Fibroblast of the aortic adventitia (primary cell): Measurements from ENCODE around the gene TIMM8A. TPM values are rescaled to one million over a fixed set of nuclear protein-coding genes. Genes with fewer than 3 reads are reported as not detected.

ENCODE experiments used
- DNase-seq: peaks from one replicate; pipeline ENCODE4 v3.0.0-alpha.2; 2010; ENCODE audit warnings: low read depth
- H3K4me3 ChIP-seq: 2 replicates; pipeline ENCODE4 v1.5.1; 2011; ENCODE audit warnings: low read depth, mild to moderate bottlenecking, control low read depth, low read length, moderate library complexity
- CTCF ChIP-seq: IDR thresholded peaks from 2 replicates; pipeline ENCODE4 v1.5.1; 2011; ENCODE audit warnings: mild to moderate bottlenecking, low read length, control low read depth, inconsistent platforms; ENCODE audit not compliant: insufficient read depth
- total RNA-seq: library from RNA; depleted of rRNA; stranded (reverse); fragments of >200 nt; gene quantifications from 2 replicates; pipeline ENCODE4 v1.2.3, GENCODE V29; 2012; ENCODE audit warnings: low replicate concordance

Gene TIMM8A
- total RNA-seq, result 3.2 and 8.8 TPM in 2 replicates

- H3K4me3 ChIP-seq, result peak within 1 kb of the TSS; percentile 83
- peak; percentile 14 for TF ChIP-seq CTCF
- peak; percentile 61 for DNase-seq
Measured at GRCh38 chrX:101348452-101349192, at the start of gene TIMM8A. TSS of gene TIMM8A (minus strand) at chrX:101348742. CDS start at chrX:101348664, 78 bp downstream.

- no peak for TF ChIP-seq CTCF
- no peak for DNase-seq
- no peak overlapping the region for H3K4me3 ChIP-seq
Measured at GRCh38 chrX:101397779-101398178, 49.2 kb upstream of the TIMM8A start.

- TF ChIP-seq CTCF, result no peak
- no peak overlapping the region for H3K4me3 ChIP-seq
- DNase-seq, result no peak
Measured at GRCh38 chrX:101395789-101396188, 47.2 kb upstream of the TIMM8A start.

- TF ChIP-seq CTCF, result no peak
- no peak overlapping the region for H3K4me3 ChIP-seq
- DNase-seq, result no peak
Measured at GRCh38 chrX:101394372-101394771, 45.8 kb upstream of the TIMM8A start.

GRCh38 chrX:101393530-101394305, 45.2 kb upstream of the TIMM8A start:
- no peak for DNase-seq
- no peak overlapping the region for H3K4me3 ChIP-seq

GRCh38 chrX:101391831-101392230, 43.3 kb upstream of the TIMM8A start:
- TF ChIP-seq CTCF, result no peak
- H3K4me3 ChIP-seq, result peak overlapping the region; percentile 76
- DNase-seq, result no peak

More at GRCh38 chrX:101393530-101394305, 45.2 kb upstream of the TIMM8A start:
- no peak for TF ChIP-seq CTCF
